Breast epithelium (tissue), 3 donors: ENCODE results near the gene BRD7.

Source experiments
- POLR2A ChIP-seq: fragments of 450-650 bp; IDR thresholded peaks from one replicate; pipeline ENCODE4 v1.6.1; 2016; ENCODE audit warnings: antibody characterized with exemption, mild to moderate bottlenecking, moderate library complexity
- TF ChIP-seq, protein P1 (sequence below), 3 donors: fragments of 450-650 bp; IDR thresholded peaks; one replicate each; pipeline ENCODE4 v1.5.1; 2016 to 2017; ENCODE audit warnings: antibody characterized with exemption in 3 of 3, mild to moderate bottlenecking in 3 of 3, moderate library complexity in 3 of 3

DNA sequence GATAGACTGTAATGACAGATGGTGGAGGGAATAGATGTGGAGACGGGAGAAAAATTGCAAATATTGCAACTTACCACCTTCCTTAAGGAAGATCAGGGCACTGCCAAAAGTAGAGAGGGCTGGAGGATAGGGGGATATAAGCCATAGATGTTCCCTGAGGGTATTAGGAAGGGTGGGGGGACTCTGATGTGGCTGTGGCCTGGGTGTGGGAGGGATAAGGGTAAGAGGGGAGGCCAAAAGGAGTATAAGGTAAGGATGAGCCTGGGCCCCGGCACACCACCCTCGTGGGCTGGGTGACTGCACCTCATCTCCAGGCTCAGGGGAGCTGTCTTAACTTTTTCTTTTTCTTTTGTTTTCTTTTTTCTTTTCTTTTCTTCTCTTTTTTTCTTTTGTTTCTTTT is 30.6 kb upstream of the BRD7 start:
- TF ChIP-seq, protein P1, sequence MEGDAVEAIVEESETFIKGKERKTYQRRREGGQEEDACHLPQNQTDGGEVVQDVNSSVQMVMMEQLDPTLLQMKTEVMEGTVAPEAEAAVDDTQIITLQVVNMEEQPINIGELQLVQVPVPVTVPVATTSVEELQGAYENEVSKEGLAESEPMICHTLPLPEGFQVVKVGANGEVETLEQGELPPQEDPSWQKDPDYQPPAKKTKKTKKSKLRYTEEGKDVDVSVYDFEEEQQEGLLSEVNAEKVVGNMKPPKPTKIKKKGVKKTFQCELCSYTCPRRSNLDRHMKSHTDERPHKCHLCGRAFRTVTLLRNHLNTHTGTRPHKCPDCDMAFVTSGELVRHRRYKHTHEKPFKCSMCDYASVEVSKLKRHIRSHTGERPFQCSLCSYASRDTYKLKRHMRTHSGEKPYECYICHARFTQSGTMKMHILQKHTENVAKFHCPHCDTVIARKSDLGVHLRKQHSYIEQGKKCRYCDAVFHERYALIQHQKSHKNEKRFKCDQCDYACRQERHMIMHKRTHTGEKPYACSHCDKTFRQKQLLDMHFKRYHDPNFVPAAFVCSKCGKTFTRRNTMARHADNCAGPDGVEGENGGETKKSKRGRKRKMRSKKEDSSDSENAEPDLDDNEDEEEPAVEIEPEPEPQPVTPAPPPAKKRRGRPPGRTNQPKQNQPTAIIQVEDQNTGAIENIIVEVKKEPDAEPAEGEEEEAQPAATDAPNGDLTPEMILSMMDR (IDR thresholded peaks at IDR 0.05), result no peak
- no peak for TF ChIP-seq POLR2A
